BJ (cell line): Measurements from ENCODE around the gene GTSE1. TPM values are rescaled to one million over a fixed set of nuclear protein-coding genes. Genes with fewer than 3 reads are reported as not detected.
A peak's percentile ranks its signal among the peaks of the same experiment; 100 is the strongest.
"Not testable (repeated sequence)": the region's sequence is repeated elsewhere in the genome, so short reads cannot be mapped to it uniquely, and the experiment has no call there.

ENCODE experiments used
- CTCF ChIA-PET: fragments of 350-600 bp; formaldehyde crosslinking; extraction: SDS; loops from one replicate; lab custom pipeline; 2021; ENCODE audit warnings: antibody characterized with exemption, inconsistent platforms; lab: Yijun Ruan, JAX
- POLR2A ChIA-PET: fragments of 300-600 bp; sonication (Branson Sonifier 250); formaldehyde crosslinking; extraction: SDS; loops from one replicate; lab custom pipeline; 2021; ENCODE audit warnings: antibody characterized with exemption; lab: Charles Lee
- DNase-seq: peaks from one replicate; pipeline ENCODE4 v3.0.0-alpha.2; 2011; ENCODE audit warnings: low read depth
- H3K27me3 ChIP-seq: 2 replicates; pipeline ENCODE4 v1.6.0; 2011; ENCODE audit warnings: low read length; ENCODE audit not compliant: control insufficient read depth, insufficient read depth
- H3K36me3 ChIP-seq: 2 replicates; pipeline ENCODE4 v1.5.1; 2011; ENCODE audit warnings: low read length; ENCODE audit not compliant: control insufficient read depth, insufficient read depth
- H3K4me3 ChIP-seq: 2 replicates; pipeline ENCODE4 v1.5.1; 2011; ENCODE audit warnings: low read depth, mild to moderate bottlenecking, control low read depth, low read length
- polyA plus RNA-seq: library from polyadenylated mRNA; depleted of rRNA; stranded (reverse); fragments of >200 nt; gene quantifications from 2 replicates; pipeline ENCODE4 v1.2.3, GENCODE V29; 2011
- TF ChIP-seq, protein P1 (sequence below): IDR thresholded peaks from 2 replicates; pipeline ENCODE4 v1.5.1; 2011; ENCODE audit warnings: low read depth, mild to moderate bottlenecking, control low read depth, inconsistent platforms, low read length, moderate library complexity; ENCODE audit not compliant: insufficient read depth

The GTSE1 gene
- polyA plus RNA-seq, 1 experiment, result 12.2 TPM

GRCh38 chr22:46262449-46263215 is 34.0 kb upstream of the GTSE1 start:
- ChIA-PET CTCF (interaction anchor here (0.5 to 1.2 kb wide), 2 partner anchors 8 to 118 kb away, joined by 3 read pairs; no protein-coding TSS in a partner anchor), POLR2A (no interaction called here)
- Histone ChIP-seq H3K36me3 (no peaks in the 10 kb centered on the region), H3K27me3 (peaks cover 8% of the 10 kb centered on the region), H3K4me3 (no peak overlapping the region)
- TF ChIP-seq, protein P1, sequence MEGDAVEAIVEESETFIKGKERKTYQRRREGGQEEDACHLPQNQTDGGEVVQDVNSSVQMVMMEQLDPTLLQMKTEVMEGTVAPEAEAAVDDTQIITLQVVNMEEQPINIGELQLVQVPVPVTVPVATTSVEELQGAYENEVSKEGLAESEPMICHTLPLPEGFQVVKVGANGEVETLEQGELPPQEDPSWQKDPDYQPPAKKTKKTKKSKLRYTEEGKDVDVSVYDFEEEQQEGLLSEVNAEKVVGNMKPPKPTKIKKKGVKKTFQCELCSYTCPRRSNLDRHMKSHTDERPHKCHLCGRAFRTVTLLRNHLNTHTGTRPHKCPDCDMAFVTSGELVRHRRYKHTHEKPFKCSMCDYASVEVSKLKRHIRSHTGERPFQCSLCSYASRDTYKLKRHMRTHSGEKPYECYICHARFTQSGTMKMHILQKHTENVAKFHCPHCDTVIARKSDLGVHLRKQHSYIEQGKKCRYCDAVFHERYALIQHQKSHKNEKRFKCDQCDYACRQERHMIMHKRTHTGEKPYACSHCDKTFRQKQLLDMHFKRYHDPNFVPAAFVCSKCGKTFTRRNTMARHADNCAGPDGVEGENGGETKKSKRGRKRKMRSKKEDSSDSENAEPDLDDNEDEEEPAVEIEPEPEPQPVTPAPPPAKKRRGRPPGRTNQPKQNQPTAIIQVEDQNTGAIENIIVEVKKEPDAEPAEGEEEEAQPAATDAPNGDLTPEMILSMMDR, result peak; percentile 38
- DNase-seq, result no peak

- no peak within 1 kb of the TSS for H3K4me3 ChIP-seq
- TF ChIP-seq, protein P1, result no peak
- no peak for DNase-seq
- H3K27me3 ChIP-seq, result peaks cover 8% of the 10 kb centered on the region
- H3K36me3 ChIP-seq, result no peaks in the 10 kb centered on the region
- ChIA-PET CTCF (no interaction called here), POLR2A (no interaction called here)
Observed at GRCh38 chr22:46263216-46263590, 33.5 kb upstream of the GTSE1 start, which contains the start of gene PKDREJ. TSS of gene PKDREJ (minus strand) at chr22:46263343. CDS start at chr22:46263322, 21 bp downstream.

DNA sequence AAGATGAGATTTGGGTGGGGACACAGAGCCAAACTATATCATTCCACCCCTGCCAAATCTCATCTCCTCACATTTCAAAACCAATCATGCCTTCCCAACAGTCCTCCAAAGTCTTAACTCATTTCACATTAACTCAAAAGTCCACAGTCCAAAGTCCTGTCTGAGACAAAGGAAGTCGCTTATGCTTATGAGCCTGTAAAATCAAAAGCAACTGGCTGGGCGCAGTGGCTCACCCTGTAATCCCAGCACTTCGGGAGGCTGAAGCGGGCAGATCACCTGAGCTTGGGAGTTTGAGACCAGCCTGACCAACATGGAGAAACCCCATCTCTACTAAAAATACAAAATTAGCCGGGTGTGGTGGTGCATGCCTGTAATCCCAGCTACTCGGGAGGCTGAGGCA is 32.1 kb upstream of the GTSE1 start:
- H3K4me3 ChIP-seq, H3K27me3 ChIP-seq, DNase-seq, POLR2A ChIA-PET, H3K36me3 ChIP-seq: not testable (repeated sequence)
- CTCF ChIA-PET, result interaction anchor here (0.6 to 0.8 kb wide), 2 partner anchors 67 to 103 kb away, joined by 3 read pairs; no protein-coding TSS in a partner anchor

DNA sequence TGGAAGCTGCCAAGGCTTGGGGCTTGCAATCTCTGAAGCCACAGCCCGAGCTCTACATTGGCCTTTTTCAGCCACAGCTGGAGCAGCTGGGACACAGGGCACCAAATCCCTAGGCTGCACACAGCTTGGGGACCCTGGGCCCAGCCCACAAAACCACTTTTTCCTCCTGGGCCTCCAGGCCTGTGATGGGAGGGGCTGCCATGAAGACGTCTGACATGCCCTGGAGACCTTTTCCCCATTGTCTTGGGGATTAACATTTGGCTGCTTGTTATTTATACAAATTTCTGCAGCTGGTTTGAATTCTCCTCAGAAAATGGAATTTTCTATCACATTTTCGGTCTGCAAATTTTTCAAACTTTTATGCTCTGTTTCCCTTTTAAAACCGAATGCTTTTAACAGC is 31.0 kb upstream of the GTSE1 start:
- DNase-seq, H3K27me3 ChIP-seq, H3K36me3 ChIP-seq, POLR2A ChIA-PET, H3K4me3 ChIP-seq, CTCF ChIA-PET: not testable (repeated sequence)

DNA sequence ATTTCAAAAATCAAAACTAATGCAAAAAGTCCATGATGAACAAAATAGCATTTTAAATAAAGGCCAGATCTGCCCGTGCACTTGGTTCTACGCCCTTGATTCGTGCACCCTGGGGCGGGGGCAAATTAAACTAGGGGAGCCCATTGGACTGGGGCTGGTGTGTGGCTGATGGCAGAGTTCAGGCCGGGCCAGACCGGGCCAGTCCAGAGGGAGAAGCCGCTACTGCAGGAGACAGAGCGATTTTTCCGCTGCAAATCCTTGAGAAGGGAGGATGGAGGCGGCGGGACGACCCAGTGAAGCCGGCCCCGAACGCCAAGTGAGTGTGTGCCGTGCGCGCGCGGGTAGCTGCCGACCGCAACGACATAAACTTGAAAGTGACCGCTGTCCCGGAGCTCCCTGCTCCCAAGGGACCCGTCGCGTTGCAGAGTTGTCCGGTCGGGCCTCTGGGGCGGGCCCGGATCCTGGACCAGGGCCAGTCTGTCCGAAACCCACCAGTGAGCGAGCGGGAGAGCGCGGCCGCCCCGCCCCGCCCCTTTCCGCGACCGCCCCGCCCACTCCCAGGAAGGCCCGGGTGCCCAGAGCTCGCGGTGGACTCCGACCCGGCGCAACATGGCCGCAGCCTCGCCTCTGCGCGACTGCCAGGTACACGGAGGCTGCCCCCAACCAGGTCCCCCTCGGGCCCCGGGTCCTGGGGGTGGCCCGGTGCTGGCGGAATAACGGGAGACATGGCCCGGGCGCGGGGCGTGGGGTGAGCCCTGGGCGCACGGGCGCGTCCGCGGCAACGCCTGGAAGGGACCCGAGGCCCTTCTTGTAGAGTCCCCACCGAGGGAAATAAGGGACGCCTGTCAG is 29.0 kb upstream of the GTSE1 start, which contains the start of gene TTC38:
Gene TTC38 (plus strand): TSS at position 578 of the 849 bp plus-strand sequence. CDS start 32 bp downstream, at position 610.
- Histone ChIP-seq H3K36me3 (peaks cover under 1% of the 10 kb centered on the region; the same call in 1 of the 2 replicates), H3K4me3 (peak within 1 kb of the TSS; percentile 92), H3K27me3 (peaks cover 3% of the 10 kb centered on the region)
- DNase-seq, result peak; percentile 12
- CTCF ChIA-PET, result interaction anchor here (0.8 to 1.5 kb wide), 5 partner anchors 12 to 273 kb away, joined by 3 to 5 read pairs (median 3); no protein-coding TSS in a partner anchor
- POLR2A ChIA-PET, result no interaction called here
- TF ChIP-seq, protein P1, result no peak

DNA sequence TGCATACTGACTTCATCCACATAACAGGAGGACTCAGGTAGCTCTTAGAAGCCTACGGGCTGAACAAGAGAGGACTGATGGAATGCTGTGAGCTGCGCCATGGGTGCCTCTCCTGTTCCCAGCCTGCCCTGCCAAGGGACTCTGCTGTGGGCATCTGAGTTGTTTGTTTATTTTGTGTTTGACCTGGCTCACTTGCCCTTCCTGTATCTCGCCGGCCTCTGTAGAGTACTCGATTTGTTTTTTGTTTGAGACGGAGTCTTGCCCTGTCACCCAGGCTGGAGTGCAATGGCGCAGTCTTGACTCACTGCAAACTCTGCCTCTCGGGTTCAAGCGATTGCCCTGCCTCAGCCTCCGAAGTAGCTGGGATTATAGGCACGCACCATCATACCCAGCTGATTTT is 27.1 kb upstream of the GTSE1 start:
- ChIA-PET CTCF (interaction anchor here (1.2 to 1.6 kb wide), 2 partner anchors 9 to 148 kb away, joined by 3 to 4 read pairs; no protein-coding TSS in a partner anchor), POLR2A (no interaction called here)
- DNase-seq, result no peak
- Histone ChIP-seq H3K36me3 (peaks cover 12% of the 10 kb centered on the region), H3K27me3 (no peaks in the 10 kb centered on the region), H3K4me3 (no peak overlapping the region)
- TF ChIP-seq, protein P1, result no peak
